Measurements from ENCODE around the gene IFT88.

The IFT88 gene

DNA sequence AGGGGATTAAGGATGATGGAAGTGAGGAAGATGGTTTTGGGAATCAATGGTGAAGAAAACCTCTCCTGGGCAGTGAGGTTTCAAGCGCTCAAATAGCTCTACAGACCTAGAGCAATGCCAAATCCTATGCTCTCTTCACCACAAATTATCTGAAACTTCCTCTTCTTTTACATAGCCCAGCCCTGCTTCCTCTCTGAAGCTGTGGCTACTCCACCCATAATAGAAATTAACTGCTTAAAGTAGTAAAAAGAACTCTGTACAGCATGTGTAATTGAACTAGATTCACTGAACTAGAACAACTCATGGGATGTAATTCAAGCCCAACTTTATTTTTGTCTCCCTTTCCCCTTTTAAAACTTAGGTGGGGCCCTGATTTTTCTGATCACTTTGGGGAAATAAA, 20.4 kb upstream of the IFT88 start:
- no peak overlapping the region for H3K4me3 ChIP-seq (ENCODE audit: low read depth, low read length)
- TF ChIP-seq, protein P1, sequence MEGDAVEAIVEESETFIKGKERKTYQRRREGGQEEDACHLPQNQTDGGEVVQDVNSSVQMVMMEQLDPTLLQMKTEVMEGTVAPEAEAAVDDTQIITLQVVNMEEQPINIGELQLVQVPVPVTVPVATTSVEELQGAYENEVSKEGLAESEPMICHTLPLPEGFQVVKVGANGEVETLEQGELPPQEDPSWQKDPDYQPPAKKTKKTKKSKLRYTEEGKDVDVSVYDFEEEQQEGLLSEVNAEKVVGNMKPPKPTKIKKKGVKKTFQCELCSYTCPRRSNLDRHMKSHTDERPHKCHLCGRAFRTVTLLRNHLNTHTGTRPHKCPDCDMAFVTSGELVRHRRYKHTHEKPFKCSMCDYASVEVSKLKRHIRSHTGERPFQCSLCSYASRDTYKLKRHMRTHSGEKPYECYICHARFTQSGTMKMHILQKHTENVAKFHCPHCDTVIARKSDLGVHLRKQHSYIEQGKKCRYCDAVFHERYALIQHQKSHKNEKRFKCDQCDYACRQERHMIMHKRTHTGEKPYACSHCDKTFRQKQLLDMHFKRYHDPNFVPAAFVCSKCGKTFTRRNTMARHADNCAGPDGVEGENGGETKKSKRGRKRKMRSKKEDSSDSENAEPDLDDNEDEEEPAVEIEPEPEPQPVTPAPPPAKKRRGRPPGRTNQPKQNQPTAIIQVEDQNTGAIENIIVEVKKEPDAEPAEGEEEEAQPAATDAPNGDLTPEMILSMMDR (IDR thresholded peaks at IDR 0.05; ENCODE audit: low read depth, low read length) = no peak

DNA sequence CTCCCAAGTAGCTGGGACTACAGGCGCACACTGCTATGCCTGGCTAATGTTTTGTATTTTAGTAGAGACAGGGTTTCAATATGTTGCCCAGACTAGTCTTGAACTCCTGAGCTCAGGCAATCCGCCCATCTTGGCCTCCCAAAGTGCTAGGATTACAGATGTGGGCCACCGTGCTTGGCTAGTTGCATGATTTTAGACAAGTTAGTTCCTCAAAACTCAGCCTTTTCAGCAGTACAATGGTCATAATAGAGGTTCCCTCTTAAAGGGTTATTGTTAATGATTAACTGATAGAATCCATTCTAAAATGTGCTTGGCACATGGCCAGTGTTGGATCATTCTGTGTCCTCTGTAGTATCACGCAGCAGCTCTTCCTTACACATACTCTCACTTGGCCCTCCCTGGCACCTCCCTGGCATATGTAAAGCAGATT, 19.5 kb upstream of the IFT88 start:
- no peak overlapping the region for H3K4me3 ChIP-seq (ENCODE audit: low read depth, low read length)
- TF ChIP-seq, protein P1 (IDR thresholded peaks at IDR 0.05; ENCODE audit: low read depth, low read length) = no peak

DNA sequence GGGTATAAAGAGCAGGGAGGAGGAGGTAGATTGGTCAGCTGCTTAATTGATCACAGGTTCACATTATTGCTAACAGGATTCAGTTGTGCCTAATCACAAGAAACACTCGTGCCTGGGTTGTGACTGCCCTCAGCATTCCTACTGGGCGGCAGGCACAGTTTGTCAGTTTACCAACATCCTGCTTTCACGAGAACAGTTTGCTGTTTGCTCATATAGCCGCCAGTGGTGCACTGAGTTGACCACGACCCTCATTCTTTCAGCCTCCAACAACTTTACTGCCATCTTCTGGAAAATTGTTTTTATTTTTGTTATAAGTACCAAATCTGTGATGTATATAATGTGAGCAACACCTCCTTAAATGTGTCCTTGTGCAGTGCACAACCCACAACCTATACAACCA, 16.2 kb upstream of the IFT88 start:
- no peak overlapping the region for H3K4me3 ChIP-seq (ENCODE audit: low read depth, low read length)
- TF ChIP-seq, protein P1 (IDR thresholded peaks at IDR 0.05; ENCODE audit: low read depth, low read length) = no peak

- TF ChIP-seq, protein P1 (IDR thresholded peaks at IDR 0.05; ENCODE audit: low read depth, low read length) = no peak
- H3K4me3 ChIP-seq (ENCODE audit: low read depth, low read length) = no peak overlapping the region
Measured at GRCh38 chr13:20553311-20553710, 13.6 kb upstream of the IFT88 start.

- TF ChIP-seq, protein P1 (IDR thresholded peaks at IDR 0.05; ENCODE audit: low read depth, low read length) = no peak
- no peak overlapping the region for H3K4me3 ChIP-seq (ENCODE audit: low read depth, low read length)
Measured at GRCh38 chr13:20558982-20559381, 8.0 kb upstream of the IFT88 start.

GRCh38 chr13:20559659-20560356, 7.1 kb upstream of the IFT88 start:
- H3K4me3 ChIP-seq (ENCODE audit: low read depth, low read length) = no peak overlapping the region
- TF ChIP-seq, protein P1 (IDR thresholded peaks at IDR 0.05; ENCODE audit: low read depth, low read length) = no peak

DNA sequence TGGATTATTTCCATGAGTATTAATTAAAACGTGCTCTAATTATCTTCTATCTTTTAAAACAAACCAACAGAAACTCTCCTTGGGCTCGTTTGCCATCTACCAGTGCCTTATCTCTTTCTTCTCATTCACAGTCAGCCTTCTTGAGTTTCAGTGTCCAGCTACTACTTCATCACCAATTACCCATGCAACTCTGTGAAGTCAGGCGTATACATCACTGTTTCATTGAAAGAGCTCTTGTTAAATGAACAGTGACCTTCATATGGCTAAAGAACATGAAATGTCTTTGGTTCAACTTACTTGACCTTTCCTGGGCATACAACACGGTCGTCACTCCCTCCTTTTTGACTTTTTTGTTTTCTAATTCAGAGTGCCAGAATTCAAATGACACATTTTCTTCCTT, 5.2 kb upstream of the IFT88 start:
- no peak overlapping the region for H3K4me3 ChIP-seq (ENCODE audit: low read depth, low read length)
- TF ChIP-seq, protein P1 (IDR thresholded peaks at IDR 0.05; ENCODE audit: low read depth, low read length) = no peak
